ENCODE data around the gene CTSF. TPM values are rescaled to one million over a fixed set of nuclear protein-coding genes. Genes with fewer than 3 reads are reported as not detected.

Gene CTSF
- total and polyA plus RNA-seq, 2 of the 13 experiments (the other 11 are each of a cell fraction or from before 2014, with no cell fraction given), result not detected

GRCh38 chr11:66556086-66556485 is 12.3 kb downstream of the CTSF start:
- no peak for ATAC-seq
- TF ChIP-seq ZKSCAN8 (CRISPR knock-in tag; IDR thresholded peaks at IDR 0.05; ENCODE audit: borderline replicate concordance) (no peak), MXI1 (IDR thresholded peaks at IDR 0.05; ENCODE audit: borderline replicate concordance, low read depth, low read length) (no peak), HNF1A (IDR thresholded peaks at IDR 0.05; ENCODE audit: low read depth) (no peak), HNF1A (CRISPR knock-in tag; IDR thresholded peaks at IDR 0.05; ENCODE audit: borderline replicate concordance) (no peak), ZNF75D (CRISPR knock-in tag; IDR thresholded peaks at IDR 0.05; ENCODE audit: borderline replicate concordance) (no peak), FOXO1 (CRISPR knock-in tag; IDR thresholded peaks at IDR 0.05) (no peak), NKX3-1 (CRISPR knock-in tag; IDR thresholded peaks at IDR 0.05) (no peak), ZNF292 (CRISPR knock-in tag; IDR thresholded peaks at IDR 0.05; ENCODE audit: borderline replicate concordance, low read depth) (no peak), EZH2 (conservative IDR thresholded peaks at IDR 0.05; ENCODE audit: low read depth, low read length) (no peak), HNF4G (IDR thresholded peaks at IDR 0.05; ENCODE audit: borderline replicate concordance, low read depth, low read length) (no peak), HNF4G (CRISPR knock-in tag; IDR thresholded peaks at IDR 0.05; ENCODE audit: borderline replicate concordance, low read depth) (no peak), MYPOP (CRISPR knock-in tag; IDR thresholded peaks at IDR 0.05) (no peak), ZNF33A (CRISPR knock-in tag; IDR thresholded peaks at IDR 0.05; ENCODE audit: borderline replicate concordance) (no peak), SOX13 (IDR thresholded peaks at IDR 0.05) (no peak), SOX13 (CRISPR knock-in tag; conservative IDR thresholded peaks at IDR 0.05 in 1 of 2, IDR thresholded peaks at IDR 0.05 in 1 of 2) (no peak), ZNF12 (CRISPR knock-in tag; IDR thresholded peaks at IDR 0.05) (no peak), ZNF747 (CRISPR knock-in tag; IDR thresholded peaks at IDR 0.05; ENCODE audit: borderline replicate concordance) (no peak), DBP (CRISPR knock-in tag; IDR thresholded peaks at IDR 0.05; ENCODE audit: not compliant biosample characterization) (no peak), SCMH1 (CRISPR knock-in tag; IDR thresholded peaks at IDR 0.05; ENCODE audit: borderline replicate concordance) (no peak)

More at GRCh38 chr11:66556086-66556485, 12.3 kb downstream of the CTSF start:
- H4K20me1 ChIP-seq (ENCODE audit: insufficient read depth, low read length), result no peaks in the 10 kb centered on the region
- intact Hi-C loops (cut with micrococcal nuclease; ENCODE audit: unreplicated experiment), result no loop called here
- H3K4me2 ChIP-seq (ENCODE audit: low read depth, low read length), result no peak overlapping the region
- WGBS (ENCODE audit: low lambda C conversion rate), result 82% methylated on average over 1 of the region's 7 CpGs
- no TSS peak for BruUV-seq (replicated peaks)
- H3K9ac ChIP-seq (ENCODE audit: insufficient read depth, low read depth, low read length), result no peak overlapping the region
- CTCF ChIA-PET (ENCODE audit: low intra/inter-chr PET ratio, low total read pairs), result no interaction called here
- FAIRE-seq (no peak), DNase-seq (ENCODE audit: low spot score) (no peak)
- H3K36me3 ChIP-seq (replicated peaks in 1 of 2; ENCODE audit: control insufficient read depth in 1 of 2, insufficient read depth in 2 of 2, low read length in 2 of 2), result no peaks in the 10 kb centered on the region
- in situ Hi-C loops (cut with HindIII; ENCODE audit: extremely low pct_ligation_motif_present, low pct_unique_long_range_greater_than_20kb), result loop anchor here (25.0 kb wide), 1 partner anchor 281 kb away; the partner anchor contains the start of gene RCE1
- no peak overlapping the region for H3K4me3 ChIP-seq (replicated peaks in 1 of 3; ENCODE audit: insufficient read depth in 1 of 3, low read depth in 2 of 3, low read length in 3 of 3)
- no peak overlapping the region for H3K27ac ChIP-seq (ENCODE audit: extremely low read length, insufficient read depth, low read length)
- no peaks in the 10 kb centered on the region for H3K9me3 ChIP-seq (ENCODE audit: low read length)
- peaks cover 6% of the 10 kb centered on the region for H3K4me1 ChIP-seq (ENCODE audit: insufficient read depth, low read length)
- peaks cover 2 to 42% of the 10 kb centered on the region in 2 experiments for H3K27me3 ChIP-seq (ENCODE audit: control insufficient read depth in 1 of 2, insufficient read depth in 2 of 2, low read length in 2 of 2)
- POLR2A ChIA-PET, result no interaction called here
- no peak overlapping the region for H2AFZ ChIP-seq (ENCODE audit: low read length)
- no peaks in the 10 kb centered on the region for H3K79me2 ChIP-seq (ENCODE audit: insufficient read depth, low read length)
